H1 (cell line): ENCODE measurements around the gene NKD2. TPM values are rescaled to one million over a fixed set of nuclear protein-coding genes. Genes with fewer than 3 reads are reported as not detected.

ENCODE experiments used
- CTCF ChIA-PET: fragments of 300-600 bp; sonication (Branson Sonifier 250); formaldehyde crosslinking; loops from one replicate; lab custom pipeline; 2021; ENCODE audit not compliant: partially characterized antibody; lab: Charles Lee
- POLR2A ChIA-PET: fragments of 300-600 bp; sonication (Branson Sonifier 250); formaldehyde crosslinking; loops from one replicate; lab custom pipeline; 2021; ENCODE audit warnings: inconsistent platforms; ENCODE audit not compliant: partially characterized antibody; lab: Charles Lee
- DNase-seq, 2 experiments: peaks; one replicate each; pipeline versions ENCODE4 v3.0.0 to v3.0.0-alpha.2; 2010 to 2022; ENCODE audit warnings: low spot score in 2 of 2, low read depth in 1 of 2, mixed read lengths in 1 of 2
- FAIRE-seq: peaks from 2 replicates; lab custom pipeline; 2011; peaks lifted over from hg19 to GRCh38; lab: Jason Lieb, UNC
- H2AFZ ChIP-seq: 2 replicates; pipeline ENCODE4 v1.8.1; 2012; ENCODE audit warnings: low read length, inconsistent platforms
- H2AK5ac ChIP-seq: 2 replicates; pipeline ENCODE4 v1.6.1; 2013; ENCODE audit warnings: low read depth, low read length
- H2BK120ac ChIP-seq: replicated peaks from 2 replicates; pipeline ENCODE3; 2013; ENCODE audit warnings: low read depth, low read length, inconsistent platforms
- H2BK12ac ChIP-seq: 2 replicates; pipeline ENCODE4 v1.6.1; 2013; ENCODE audit warnings: low read depth, low read length
- H2BK15ac ChIP-seq: 2 replicates; pipeline ENCODE4 v1.6.1; 2013; ENCODE audit warnings: low read length
- H2BK20ac ChIP-seq: 2 replicates; pipeline ENCODE4 v1.6.1; 2013; ENCODE audit warnings: low read length
- H2BK5ac ChIP-seq: 2 replicates; pipeline ENCODE4 v1.6.1; 2013; ENCODE audit warnings: low read depth, low read length
- H3K14ac ChIP-seq: 2 replicates; pipeline ENCODE4 v1.6.1; 2013; ENCODE audit warnings: inconsistent platforms; ENCODE audit not compliant: insufficient read length
- H3K18ac ChIP-seq: 2 replicates; pipeline ENCODE4 v1.6.1; 2013; ENCODE audit warnings: low read length; ENCODE audit errors: extremely low read depth
- H3K23ac ChIP-seq: 2 replicates; pipeline ENCODE4 v1.6.1; 2013; ENCODE audit warnings: inconsistent platforms; ENCODE audit not compliant: insufficient read length
- H3K23me2 ChIP-seq: 2 replicates; pipeline ENCODE4 v1.6.1; 2013; ENCODE audit warnings: low read depth, low read length
- H3K27ac ChIP-seq: 2 replicates; pipeline ENCODE4 v1.6.1; 2011; ENCODE audit warnings: low read depth, low read length, inconsistent platforms
- H3K27me3 ChIP-seq, 4 experiments: replicated peaks in 1 of 4; 1 replicate in 1 of 4; 2 replicates in 3 of 4; pipeline versions ENCODE4 v1.6.1 to v1.8.1; 2011 to 2013; ENCODE audit warnings: low read length in 3 of 4, mild to moderate bottlenecking in 3 of 4, inconsistent platforms in 2 of 4, mixed read lengths in 2 of 4, moderate library complexity in 1 of 4; ENCODE audit not compliant: control insufficient read depth in 3 of 4, insufficient read depth in 3 of 4; ENCODE audit errors: extremely low read depth in 1 of 4
- H3K36me3 ChIP-seq, 4 experiments: 2 replicates each; pipeline versions ENCODE4 v1.6.1 to v1.8.1; 2011 to 2013; ENCODE audit warnings: mild to moderate bottlenecking in 4 of 4, low read length in 3 of 4, moderate library complexity in 2 of 4, control low read depth in 1 of 4, inconsistent platforms in 1 of 4; ENCODE audit not compliant: insufficient read depth in 4 of 4, control insufficient read depth in 2 of 4
- H3K4ac ChIP-seq: replicated peaks from 2 replicates; pipeline ENCODE3; 2013; ENCODE audit warnings: low read length, low read depth, mixed read lengths, inconsistent platforms; ENCODE audit not compliant: insufficient read length
- H3K4me1 ChIP-seq, 4 experiments: replicated peaks in 1 of 4; 1 replicate in 1 of 4; 2 replicates in 3 of 4; pipeline versions ENCODE4 v1.6.1 to v1.8.1; 2011 to 2013; ENCODE audit warnings: low read length in 3 of 4, inconsistent platforms in 2 of 4, mixed read lengths in 1 of 4; ENCODE audit not compliant: insufficient read depth in 4 of 4, control insufficient read depth in 3 of 4
- H3K4me2 ChIP-seq, 2 experiments: 2 replicates each; pipeline versions ENCODE4 v1.6.1 to v1.8.1; 2011 to 2013; ENCODE audit warnings: low read depth in 2 of 2, low read length in 2 of 2, control low read depth in 1 of 2, inconsistent platforms in 1 of 2, mild to moderate bottlenecking in 1 of 2; ENCODE audit not compliant: insufficient read depth in 1 of 2
- H3K4me3 ChIP-seq, 4 experiments: fragments of 200-600, 300-600 bp in 1 of 4; sonication (generic), shearing (Covaris generic), sonication (Bioruptor Twin) in 1 of 4; 2 replicates each; pipeline versions ENCODE4 v1.5.1 to v1.8.1; 2011 to 2016; ENCODE audit warnings: low read length in 4 of 4, low read depth in 3 of 4, control low read depth in 2 of 4, inconsistent platforms in 2 of 4, mild to moderate bottlenecking in 2 of 4, mixed read lengths in 1 of 4, moderate library complexity in 1 of 4; ENCODE audit not compliant: insufficient read depth in 2 of 4; ENCODE audit errors: extremely low read depth in 1 of 4
- H3K56ac ChIP-seq: replicated peaks from 2 replicates; pipeline ENCODE3; 2013; ENCODE audit warnings: low read depth, mild to moderate bottlenecking, mixed read lengths, low read length, inconsistent platforms; ENCODE audit not compliant: insufficient read length
- H3K79me1 ChIP-seq: 2 replicates; pipeline ENCODE4 v1.6.1; 2013; ENCODE audit warnings: low read depth, low read length, control low read depth
- H3K79me2 ChIP-seq, 2 experiments: 2 replicates each; pipeline versions ENCODE4 v1.6.1 to v1.8.1; 2012 to 2013; ENCODE audit warnings: low read length in 2 of 2, mild to moderate bottlenecking in 2 of 2, inconsistent platforms in 1 of 2; ENCODE audit not compliant: insufficient read depth in 2 of 2, control insufficient read depth in 1 of 2
- H3K9ac ChIP-seq, 4 experiments: replicated peaks in 1 of 4; 1 replicate in 1 of 4; 2 replicates in 3 of 4; pipeline versions ENCODE4 v1.6.1 to v1.8.1; 2011 to 2013; ENCODE audit warnings: low read depth in 3 of 4, low read length in 3 of 4, control low read depth in 2 of 4, mild to moderate bottlenecking in 2 of 4, moderate library complexity in 2 of 4, inconsistent platforms in 1 of 4; ENCODE audit errors: extremely low read depth in 1 of 4
- H3K9me3 ChIP-seq, 2 experiments: 2 replicates each; pipeline versions ENCODE4 v1.6.1 to v1.8.1; 2012 to 2013; ENCODE audit warnings: mild to moderate bottlenecking in 2 of 2, moderate library complexity in 2 of 2, control low read depth in 1 of 2, inconsistent platforms in 1 of 2, low read depth in 1 of 2, low read length in 1 of 2, mixed read lengths in 1 of 2; ENCODE audit not compliant: insufficient read depth in 2 of 2
- H4K20me1 ChIP-seq, 2 experiments: replicated peaks in 1 of 2; 2 replicates each; pipeline versions ENCODE3 to v1.8.1; 2011 to 2013; ENCODE audit warnings: inconsistent platforms in 2 of 2, low read length in 2 of 2, mild to moderate bottlenecking in 1 of 2; ENCODE audit not compliant: insufficient read depth in 2 of 2, control insufficient read depth in 1 of 2
- H4K5ac ChIP-seq: 2 replicates; pipeline ENCODE4 v1.6.1; 2013; ENCODE audit warnings: low read length, low read depth, mixed read lengths, inconsistent platforms; ENCODE audit not compliant: insufficient read length
- H4K8ac ChIP-seq: 2 replicates; pipeline ENCODE4 v1.8.0; 2013; ENCODE audit warnings: mild to moderate bottlenecking, moderate library complexity, low read length, inconsistent platforms; ENCODE audit not compliant: insufficient read depth; ENCODE audit errors: extremely low read depth
- H4K91ac ChIP-seq: replicated peaks from 2 replicates; pipeline ENCODE3; 2013; ENCODE audit warnings: low read length, mixed read lengths, inconsistent platforms; ENCODE audit not compliant: insufficient read length
- CBX5 ChIP-seq: fragments of 300-800, 300-1000 bp; sonication (generic); IDR thresholded peaks from 2 replicates; pipeline ENCODE4 v1.7.1; 2016; ENCODE audit warnings: antibody characterized with exemption, low read length, low read depth
- CBX8 ChIP-seq: fragments of 300-800, 300-1000 bp; sonication (generic); IDR thresholded peaks from 2 replicates; pipeline ENCODE4 v1.7.1; 2016; ENCODE audit warnings: low read depth, low read length, borderline replicate concordance
- KDM1A ChIP-seq: fragments of 200-600, 300-600 bp; sonication (generic); IDR thresholded peaks from 2 replicates; pipeline ENCODE4 v1.7.1; 2016; ENCODE audit warnings: mild to moderate bottlenecking, low read length, borderline replicate concordance
- RAD21 ChIP-seq, 2 experiments: IDR thresholded peaks in 1 of 2; conservative IDR thresholded peaks in 1 of 2; 2 replicates each; pipeline ENCODE4 v1.6.1; 2011; ENCODE audit warnings: low read depth in 2 of 2, low read length in 2 of 2, improper control_type of control experiment in 1 of 2, inconsistent platforms in 1 of 2, mild to moderate bottlenecking in 1 of 2, moderate library complexity in 1 of 2
- SP1 ChIP-seq: IDR thresholded peaks from 2 replicates; pipeline ENCODE4 v1.6.1; 2011; ENCODE audit warnings: low read depth, low read length
- TAF7 ChIP-seq: optimal IDR thresholded peaks from 2 replicates; pipeline ENCODE3; 2011; ENCODE audit warnings: low read depth, mild to moderate bottlenecking, inconsistent platforms, low read length, moderate library complexity, borderline replicate concordance
- WGBS, 2 experiments: shearing (Covaris generic) in 1 of 2; methylation state at CpG; one replicate each; pipeline versions ENCODE4 v1.1.6 to v1.1.7; 2013 to 2015; ENCODE audit warnings: low lambda C conversion rate in 2 of 2, mixed read lengths in 2 of 2, inconsistent platforms in 1 of 2, low coverage in 1 of 2, missing lambda C conversion rate in 1 of 2; ENCODE audit not compliant: insufficient replicate concordance in 2 of 2, insufficient coverage in 1 of 2, insufficient read length in 1 of 2; ENCODE audit errors: extremely low coverage in 1 of 2, missing lambda C conversion rate in 1 of 2; 5-methylcytosine and 5-hydroxymethylcytosine counted together
- polyA plus RNA-seq, 7 experiments: library from polyadenylated mRNA; depleted of rRNA in 3 of 7; stranded (reverse) in 5 of 7; unstranded in 2 of 7; fragments of >200 nt in 5 of 7; fragments of 200-250 nt in 2 of 7; gene quantifications; 1 replicate in 5 of 7; 2 replicates in 1 of 7; 4 replicates in 1 of 7; pipeline versions ENCODE4 v1.2.1 to v1.2.3, GENCODE V29; 2011 to 2013; ENCODE audit warnings: missing spikeins in 2 of 7, mixed read lengths in 2 of 7
- total RNA-seq: library from RNA; stranded (reverse); fragmentation: NEBNext Ultra II Directional; extraction: Animal tissue kit (Norgen Biotek cat#: 25700); gene quantifications from 2 replicates; pipeline ENCODE4 v1.2.1, GENCODE V29; 2021

The NKD2 gene
- total and polyA plus RNA-seq, 2 of the 8 experiments (the other 6 are each of a cell fraction or from before 2014, with no cell fraction given), result 5.5 to 7.9 TPM

DNA sequence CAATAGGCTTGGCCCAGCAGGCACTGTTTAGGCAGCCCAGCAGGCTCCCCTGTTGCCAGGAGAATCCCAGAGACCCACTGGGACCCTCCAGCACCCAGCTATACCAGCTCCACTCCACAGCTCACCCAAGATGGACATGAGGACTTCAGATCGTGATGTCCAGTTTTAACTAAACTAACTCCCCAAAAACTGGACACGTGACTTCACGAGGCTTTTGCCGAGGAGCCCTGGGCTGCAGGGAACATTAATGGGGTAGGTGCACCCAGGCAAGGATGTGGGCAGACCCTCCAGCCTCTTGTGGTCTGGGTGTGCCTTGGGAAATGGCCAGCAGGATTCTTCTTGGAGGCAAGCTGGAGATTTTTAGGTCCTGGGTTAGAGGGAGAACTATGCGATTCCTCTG lies 8.9 kb upstream of the NKD2 start:
- Histone ChIP-seq H4K91ac (no peak overlapping the region), H3K27me3 (peaks cover 2 to 20% (median 16%) of the 10 kb centered on the region in 4 experiments), H4K20me1 (no peaks in the 10 kb centered on the region), H2AFZ (no peak overlapping the region), H3K4me1 (peaks cover 0 to 5% (median 1%) of the 10 kb centered on the region in 4 experiments; a peak in 4 of 7 replicates), H2AK5ac (no peak overlapping the region), H3K23me2 (peaks cover 2% of the 10 kb centered on the region; the same call in 1 of the 2 replicates), H3K18ac (no peak overlapping the region), H3K79me2 (no peaks in the 10 kb centered on the region), H2BK12ac (no peak overlapping the region), H3K36me3 (no peaks in the 10 kb centered on the region), H3K4me2 (no peak overlapping the region), H3K23ac (no peak overlapping the region), H3K9ac (no peak overlapping the region), H3K4ac (no peak overlapping the region), H3K79me1 (no peaks in the 10 kb centered on the region), H3K14ac (no peak overlapping the region), H3K27ac (no peak overlapping the region), H2BK120ac (no peak overlapping the region), H3K4me3 (no peak overlapping the region), H2BK5ac (no peak overlapping the region), H4K5ac (no peak overlapping the region), H2BK15ac (no peak overlapping the region), H3K9me3 (no peaks in the 10 kb centered on the region), H2BK20ac (no peak overlapping the region), H3K56ac (no peak overlapping the region), H4K8ac (no peak overlapping the region)
- 86% methylated on average over 5 of the region's 5 CpGs; no CpG with 5 or more reads in 1 of the 2 experiments for WGBS, 2 experiments
- FAIRE-seq, result no peak
- TF ChIP-seq RAD21 (IDR thresholded peaks at IDR 0.05 in 1 of 2, conservative IDR thresholded peaks at IDR 0.05 in 1 of 2; ENCODE audit: low read depth in 2 of 2, low read length in 2 of 2), result no peak
- no peak for TF ChIP-seq CBX8
- TF ChIP-seq KDM1A, result no peak
- TF ChIP-seq TAF7, result no peak
- TF ChIP-seq SP1, result no peak
- TF ChIP-seq CBX5, result no peak
- ChIA-PET CTCF (interaction anchor here (1.1 kb wide), 2 partner anchors 11 to 76 kb away, joined by 6 read pairs; no protein-coding TSS in a partner anchor), POLR2A (no interaction called here)
- no peak for DNase-seq
